SK-N-SH (cell line): ENCODE measurements around the gene SERPINA1. TPM values are rescaled to one million over a fixed set of nuclear protein-coding genes. Genes with fewer than 3 reads are reported as not detected.

Experiments
- CTCF ChIA-PET: fragments of 300-600, 350-600 bp; formaldehyde crosslinking; extraction: SDS; loops from one replicate; lab custom pipeline; 2021; lab: Yijun Ruan, JAX
- POLR2A ChIA-PET: fragments of 350-600 bp; sonication (Branson Sonifier 250); formaldehyde crosslinking; extraction: SDS; loops from one replicate; lab custom pipeline; 2020; ENCODE audit warnings: antibody characterized with exemption, inconsistent platforms; lab: Yijun Ruan, JAX
- DNase-seq: peaks from one replicate; pipeline ENCODE4 v3.0.0; 2012
- H2AFZ ChIP-seq: fragments of 200-600 bp; sonication (generic); 2 replicates; pipeline ENCODE4 v1.8.1; 2016; ENCODE audit warnings: antibody characterized with exemption, mild to moderate bottlenecking, low read depth
- H3F3A ChIP-seq: fragments of 200-600 bp; sonication (generic); replicated peaks from 2 replicates; pipeline ENCODE3; 2016; ENCODE audit warnings: antibody characterized with exemption, mild to moderate bottlenecking; ENCODE audit not compliant: insufficient read depth
- H3K27ac ChIP-seq, 2 experiments: fragments of 200-500 bp in 1 of 2; fragments of 200-600 bp in 1 of 2; sonication (Bioruptor generic) in 1 of 2; sonication (generic), shearing (Covaris generic) in 1 of 2; 2 replicates each; pipeline versions ENCODE4 v1.5.1 to v1.6.1; 2014 to 2016; ENCODE audit warnings: low read depth in 2 of 2, inconsistent platforms in 1 of 2, low read length in 1 of 2, mild to moderate bottlenecking in 1 of 2, mixed read lengths in 1 of 2
- H3K27me3 ChIP-seq: fragments of 200-600 bp; sonication (generic), shearing (Covaris generic); 2 replicates; pipeline ENCODE4 v1.6.1; 2016; ENCODE audit warnings: mixed run types; ENCODE audit not compliant: insufficient read depth
- H3K36me3 ChIP-seq, 2 experiments: fragments of 200-500 bp in 1 of 2; fragments of 200-600 bp in 1 of 2; sonication (Bioruptor generic) in 1 of 2; sonication (generic) in 1 of 2; replicated peaks in 1 of 2; 2 replicates each; pipeline versions ENCODE3 to v1.5.1; 2014 to 2016; ENCODE audit warnings: low read length in 1 of 2, mild to moderate bottlenecking in 1 of 2; ENCODE audit not compliant: insufficient read depth in 2 of 2, control insufficient read depth in 1 of 2
- H3K4me1 ChIP-seq, 2 experiments: fragments of 200-500 bp in 1 of 2; fragments of 200-600 bp in 1 of 2; sonication (Bioruptor generic) in 1 of 2; sonication (generic), shearing (Covaris generic) in 1 of 2; 2 replicates each; pipeline versions ENCODE4 v1.5.1 to v1.6.1; 2014 to 2016; ENCODE audit warnings: low read depth in 1 of 2, low read length in 1 of 2, mixed run types in 1 of 2; ENCODE audit not compliant: insufficient read depth in 2 of 2, control insufficient read depth in 1 of 2
- H3K4me2 ChIP-seq: fragments of 200-600 bp; sonication (generic), shearing (Covaris generic); 2 replicates; pipeline ENCODE4 v1.6.1; 2017; ENCODE audit warnings: mixed run types
- H3K4me3 ChIP-seq, 2 experiments: fragments of 200-500 bp in 1 of 2; fragments of 200-600 bp in 1 of 2; sonication (Bioruptor generic) in 1 of 2; sonication (generic), shearing (Covaris generic) in 1 of 2; 2 replicates each; pipeline versions ENCODE4 v1.5.1 to v1.8.1; 2014 to 2016; ENCODE audit warnings: low read depth in 2 of 2, inconsistent platforms in 1 of 2, low read length in 1 of 2, mild to moderate bottlenecking in 1 of 2, mixed read lengths in 1 of 2, moderate library complexity in 1 of 2
- H3K79me2 ChIP-seq: fragments of 200-600 bp; sonication (generic); 2 replicates; pipeline ENCODE4 v1.8.1; 2017; ENCODE audit warnings: mild to moderate bottlenecking; ENCODE audit not compliant: insufficient read depth
- H3K9ac ChIP-seq: fragments of 200-600 bp; sonication (generic); 2 replicates; pipeline ENCODE4 v1.6.1; 2017; ENCODE audit warnings: mixed run types
- H3K9me2 ChIP-seq: fragments of 200-600 bp; sonication (generic); 2 replicates; pipeline ENCODE4 v1.6.1; 2017; ENCODE audit warnings: mixed run types
- H3K9me3 ChIP-seq: fragments of 200-600 bp; sonication (generic); 2 replicates; pipeline ENCODE4 v1.6.1; 2017; ENCODE audit warnings: mixed run types, mild to moderate bottlenecking, moderate library complexity
- H4K20me1 ChIP-seq: fragments of 200-600 bp; sonication (generic); 2 replicates; pipeline ENCODE4 v1.6.1; 2017; ENCODE audit warnings: mild to moderate bottlenecking, mixed run types; ENCODE audit not compliant: insufficient read depth
- JUND ChIP-seq: IDR thresholded peaks from 2 replicates; pipeline ENCODE4 v1.4.0; 2012
- MAX ChIP-seq: IDR thresholded peaks from 2 replicates; pipeline ENCODE4 v1.4.0; 2012; ENCODE audit warnings: low read depth
- NRF1 ChIP-seq: IDR thresholded peaks from 2 replicates; pipeline ENCODE4 v1.6.1; 2012; ENCODE audit warnings: low read depth, mild to moderate bottlenecking, low read length
- RFX5 ChIP-seq: IDR thresholded peaks from 2 replicates; pipeline ENCODE4 v1.6.1; 2012; ENCODE audit warnings: mild to moderate bottlenecking, improper control_type of control experiment, low read length
- TEAD4 ChIP-seq: IDR thresholded peaks from 2 replicates; pipeline ENCODE4 v1.4.0; 2012; ENCODE audit warnings: mild to moderate bottlenecking, borderline replicate concordance; ENCODE audit not compliant: insufficient read depth
- USF1 ChIP-seq: IDR thresholded peaks from 2 replicates; pipeline ENCODE4 v1.4.0; 2012; ENCODE audit warnings: low read depth, borderline replicate concordance
- WGBS: methylation state at CpG from one replicate; pipeline ENCODE4 v1.1.6; 2017; ENCODE audit warnings: low lambda C conversion rate; 5-methylcytosine and 5-hydroxymethylcytosine counted together
- polyA plus RNA-seq, 3 experiments: library from polyadenylated mRNA; depleted of rRNA; stranded (reverse); fragments of >200 nt; gene quantifications; 2 replicates each; pipeline ENCODE4 v1.2.3, GENCODE V29; 2012
- TF ChIP-seq, protein P1 (sequence below): IDR thresholded peaks from 2 replicates; pipeline ENCODE4 v1.6.1; 2012; ENCODE audit warnings: mild to moderate bottlenecking, low read depth, low read length, moderate library complexity

SERPINA1 gene
- polyA plus RNA-seq, 1 of the 3 experiments (the other 2 are of a cell fraction) = 11.3 TPM

- H3K4me2 ChIP-seq = no peak overlapping the region
- POLR2A ChIA-PET = no interaction called here
- H3K36me3 ChIP-seq = no peaks in the 10 kb centered on the region
Observed at GRCh38 chr14:94386085-94387031, 2.0 kb downstream of the SERPINA1 start.

DNA sequence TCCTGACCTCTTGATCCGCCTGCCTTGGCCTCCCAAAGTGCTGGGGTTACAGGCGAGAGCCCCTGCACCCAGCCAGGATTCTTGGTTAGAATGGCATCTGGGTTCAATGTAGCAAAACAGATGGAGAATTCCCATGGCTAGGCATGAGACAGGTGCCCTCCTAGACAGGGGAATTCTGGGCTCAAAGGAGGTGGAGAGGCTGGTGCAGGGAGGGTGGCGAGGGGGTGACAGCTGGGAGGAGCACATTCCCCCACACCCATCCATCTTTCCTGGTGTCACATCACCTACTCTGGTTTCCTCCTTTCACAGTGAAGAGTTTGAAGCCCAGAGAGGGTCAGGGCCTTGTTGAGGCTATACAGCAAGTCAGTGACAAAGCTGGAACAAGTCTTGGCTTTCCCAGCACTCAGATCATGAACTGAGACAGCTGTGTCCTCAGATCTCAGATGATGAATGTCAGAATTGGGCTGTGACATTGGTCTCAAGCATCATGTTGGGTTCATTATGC lies 2.8 kb downstream of the SERPINA1 start:
- Histone ChIP-seq H3K9ac (no peak overlapping the region), H3F3A (peaks cover 5% of the 10 kb centered on the region), H3K9me2 (no peaks in the 10 kb centered on the region), H3K27me3 (no peaks in the 10 kb centered on the region), H3K36me3 (no peaks in the 10 kb centered on the region), H3K27ac (no peak overlapping the region), H3K4me2 (no peak overlapping the region), H3K9me3 (no peaks in the 10 kb centered on the region), H3K4me3 (no peak overlapping the region), H3K4me1 (no peaks in the 10 kb centered on the region; a peak in 1 of 4 replicates), H4K20me1 (no peaks in the 10 kb centered on the region), H2AFZ (no peak overlapping the region), H3K79me2 (no peaks in the 10 kb centered on the region)
- TF ChIP-seq NRF1 (no peak), RFX5 (no peak), JUND (no peak), TEAD4 (no peak)
- ChIA-PET POLR2A (no interaction called here), CTCF (interaction anchor here (1.2 to 1.4 kb wide), 2 partner anchors 13 to 48 kb away, joined by 3 to 4 read pairs; no protein-coding TSS in a partner anchor)
- 70% methylated on average over 3 of the region's 3 CpGs for WGBS
- DNase-seq = no peak

More at GRCh38 chr14:94386085-94387031, 2.0 kb downstream of the SERPINA1 start:
- H3K4me3 ChIP-seq = no peak overlapping the region
- CTCF ChIA-PET = interaction anchor here (1.2 to 1.4 kb wide), 2 partner anchors 13 to 48 kb away, joined by 3 to 4 read pairs; no protein-coding TSS in a partner anchor
- TF ChIP-seq MAX (no peak), USF1 (no peak)
- TF ChIP-seq, protein P1, sequence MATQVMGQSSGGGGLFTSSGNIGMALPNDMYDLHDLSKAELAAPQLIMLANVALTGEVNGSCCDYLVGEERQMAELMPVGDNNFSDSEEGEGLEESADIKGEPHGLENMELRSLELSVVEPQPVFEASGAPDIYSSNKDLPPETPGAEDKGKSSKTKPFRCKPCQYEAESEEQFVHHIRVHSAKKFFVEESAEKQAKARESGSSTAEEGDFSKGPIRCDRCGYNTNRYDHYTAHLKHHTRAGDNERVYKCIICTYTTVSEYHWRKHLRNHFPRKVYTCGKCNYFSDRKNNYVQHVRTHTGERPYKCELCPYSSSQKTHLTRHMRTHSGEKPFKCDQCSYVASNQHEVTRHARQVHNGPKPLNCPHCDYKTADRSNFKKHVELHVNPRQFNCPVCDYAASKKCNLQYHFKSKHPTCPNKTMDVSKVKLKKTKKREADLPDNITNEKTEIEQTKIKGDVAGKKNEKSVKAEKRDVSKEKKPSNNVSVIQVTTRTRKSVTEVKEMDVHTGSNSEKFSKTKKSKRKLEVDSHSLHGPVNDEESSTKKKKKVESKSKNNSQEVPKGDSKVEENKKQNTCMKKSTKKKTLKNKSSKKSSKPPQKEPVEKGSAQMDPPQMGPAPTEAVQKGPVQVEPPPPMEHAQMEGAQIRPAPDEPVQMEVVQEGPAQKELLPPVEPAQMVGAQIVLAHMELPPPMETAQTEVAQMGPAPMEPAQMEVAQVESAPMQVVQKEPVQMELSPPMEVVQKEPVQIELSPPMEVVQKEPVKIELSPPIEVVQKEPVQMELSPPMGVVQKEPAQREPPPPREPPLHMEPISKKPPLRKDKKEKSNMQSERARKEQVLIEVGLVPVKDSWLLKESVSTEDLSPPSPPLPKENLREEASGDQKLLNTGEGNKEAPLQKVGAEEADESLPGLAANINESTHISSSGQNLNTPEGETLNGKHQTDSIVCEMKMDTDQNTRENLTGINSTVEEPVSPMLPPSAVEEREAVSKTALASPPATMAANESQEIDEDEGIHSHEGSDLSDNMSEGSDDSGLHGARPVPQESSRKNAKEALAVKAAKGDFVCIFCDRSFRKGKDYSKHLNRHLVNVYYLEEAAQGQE = no peak
- TF ChIP-seq, all 33 proteins: peak for 0
- H2AFZ ChIP-seq = no peak overlapping the region
- H3K4me1 ChIP-seq = no peaks in the 10 kb centered on the region; a peak in 1 of 4 replicates
- no peaks in the 10 kb centered on the region for H3K9me3 ChIP-seq
- no peak overlapping the region for H3K27ac ChIP-seq
- H3F3A ChIP-seq = peaks cover 5% of the 10 kb centered on the region
- H3K9ac ChIP-seq = no peak overlapping the region
- no peaks in the 10 kb centered on the region for H4K20me1 ChIP-seq
- no peaks in the 10 kb centered on the region for H3K79me2 ChIP-seq
- WGBS = 77% methylated on average over 14 of the region's 14 CpGs
- DNase-seq = no peak
- no peaks in the 10 kb centered on the region for H3K9me2 ChIP-seq
- H3K27me3 ChIP-seq = no peaks in the 10 kb centered on the region
